ENCODE measurements around the gene RHOA.

GRCh38 chr3:49413338-49413734 is 1.6 kb upstream of the RHOA start:
- TF ChIP-seq CREB1 (IDR thresholded peaks at IDR 0.05; ENCODE audit: low read depth) = no peak
- no peak for TF ChIP-seq STAT1 (conservative IDR thresholded peaks at IDR 0.05)
- TF ChIP-seq ZNF274 (IDR thresholded peaks at IDR 0.05; ENCODE audit: insufficient read depth, insufficient read length) = no peak
- TF ChIP-seq FOS (IDR thresholded peaks at IDR 0.05; ENCODE audit: borderline replicate concordance, extremely low read depth, insufficient read length) = no peak
- TF ChIP-seq SMAD5 (IDR thresholded peaks at IDR 0.05; ENCODE audit: low read depth) = no peak
- TF ChIP-seq EZH2 (IDR thresholded peaks at IDR 0.05; ENCODE audit: borderline replicate concordance, control insufficient read depth, low read depth, low read length) = no peak
- TF ChIP-seq TCF12 (IDR thresholded peaks at IDR 0.05; ENCODE audit: low read depth, low read length) = no peak
- TF ChIP-seq SPI1 (IDR thresholded peaks at IDR 0.05; ENCODE audit: borderline replicate concordance, insufficient read depth, low read depth, low read length) = no peak
- TF ChIP-seq DPF2 (IDR thresholded peaks at IDR 0.05) = no peak
- no peak for TF ChIP-seq ATF2 (IDR thresholded peaks at IDR 0.05; ENCODE audit: low read length)
